HG03280 (cell line): Measurements from ENCODE around the gene MLH3.
"Not testable (repeated sequence)": the region's sequence is repeated elsewhere in the genome, so short reads cannot be mapped to it uniquely, and the experiment has no call there.

Source experiments
- ATAC-seq: cut with Tn5 transposase; IDR thresholded peaks from one replicate; pipeline ENCODE4 v1.9.1; 2021; ENCODE audit warnings: mild to moderate bottlenecking, moderate library complexity; ENCODE audit not compliant: unreplicated experiment

The MLH3 gene

GRCh38 chr14:75040507-75040906, 10.8 kb downstream of the MLH3 start:
- no peak for ATAC-seq

GRCh38 chr14:75032939-75033338, 18.3 kb downstream of the MLH3 start:
- no peak for ATAC-seq

GRCh38 chr14:75030147-75030546, 21.1 kb downstream of the MLH3 start:
- ATAC-seq: no peak

GRCh38 chr14:75025876-75026275, 25.4 kb downstream of the MLH3 start:
- ATAC-seq: no peak

GRCh38 chr14:75025082-75025481, 26.2 kb downstream of the MLH3 start:
- no peak for ATAC-seq

- no peak for ATAC-seq
Observed at GRCh38 chr14:75023108-75023507, 28.2 kb downstream of the MLH3 start.

GRCh38 chr14:75022655-75023054, 28.6 kb downstream of the MLH3 start:
- no peak for ATAC-seq

- no peak for ATAC-seq
Observed at GRCh38 chr14:75018694-75019093, 32.6 kb downstream of the MLH3 start.

- ATAC-seq: no peak
Observed at GRCh38 chr14:75016815-75017214, 34.5 kb downstream of the MLH3 start.

GRCh38 chr14:75015496-75015895, 35.8 kb downstream of the MLH3 start:
- ATAC-seq: no peak

- ATAC-seq: no peak
Observed at GRCh38 chr14:75013290-75013689, 38.0 kb downstream of the MLH3 start.

- ATAC-seq: no peak
Observed at GRCh38 chr14:75011356-75011994, 39.8 kb downstream of the MLH3 start.

GRCh38 chr14:75010472-75011093, 40.7 kb downstream of the MLH3 start:
- ATAC-seq: no peak

- no peak for ATAC-seq
Observed at GRCh38 chr14:75009176-75009575, 42.1 kb downstream of the MLH3 start.

- ATAC-seq: no peak
Observed at GRCh38 chr14:75005357-75005756, 45.9 kb downstream of the MLH3 start.

- no peak for ATAC-seq
Observed at GRCh38 chr14:75003250-75004027, 47.8 kb downstream of the MLH3 start.

GRCh38 chr14:75002392-75003249, 48.6 kb downstream of the MLH3 start, which contains the start of gene EIF2B2:
EIF2B2 (plus strand) TSS chr14:75002921; CDS start chr14:75002991, 70 bp downstream.
- ATAC-seq: peak; percentile 97

GRCh38 chr14:75001899-75002298, 49.4 kb downstream of the MLH3 start:
- no peak for ATAC-seq

GRCh38 chr14:75001261-75001660, 50.0 kb downstream of the MLH3 start:
- no peak for ATAC-seq

GRCh38 chr14:74995781-74996180, 55.5 kb downstream of the MLH3 start:
- not testable (repeated sequence) for ATAC-seq

GRCh38 chr14:74994182-74994581, 57.1 kb downstream of the MLH3 start:
- not testable (repeated sequence) for ATAC-seq
